Measurements from ENCODE around the gene KCNIP2.

DNA sequence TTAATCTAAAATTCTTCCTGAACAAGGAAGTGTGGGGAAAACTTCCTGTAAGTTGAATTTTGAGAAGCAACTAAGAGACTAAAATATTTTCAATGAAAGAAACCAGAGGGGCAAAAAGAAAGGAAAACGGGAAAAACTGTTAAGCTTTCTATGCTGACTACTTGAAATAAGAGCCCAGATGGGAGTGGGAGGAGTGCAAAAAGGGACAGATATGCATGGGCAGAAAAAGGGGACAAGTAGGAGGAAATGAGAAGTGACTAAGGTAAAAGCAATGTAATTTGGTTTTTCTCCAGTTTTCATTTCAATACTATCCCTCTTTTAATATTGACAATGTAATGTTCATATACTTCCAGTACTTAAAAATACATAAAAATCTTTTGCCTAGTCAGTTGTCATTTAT lies 36.4 kb downstream of the KCNIP2 start:
- TF ChIP-seq YY1 (IDR thresholded peaks at IDR 0.05; ENCODE audit: low read depth): no peak
- TF ChIP-seq, protein P1, sequence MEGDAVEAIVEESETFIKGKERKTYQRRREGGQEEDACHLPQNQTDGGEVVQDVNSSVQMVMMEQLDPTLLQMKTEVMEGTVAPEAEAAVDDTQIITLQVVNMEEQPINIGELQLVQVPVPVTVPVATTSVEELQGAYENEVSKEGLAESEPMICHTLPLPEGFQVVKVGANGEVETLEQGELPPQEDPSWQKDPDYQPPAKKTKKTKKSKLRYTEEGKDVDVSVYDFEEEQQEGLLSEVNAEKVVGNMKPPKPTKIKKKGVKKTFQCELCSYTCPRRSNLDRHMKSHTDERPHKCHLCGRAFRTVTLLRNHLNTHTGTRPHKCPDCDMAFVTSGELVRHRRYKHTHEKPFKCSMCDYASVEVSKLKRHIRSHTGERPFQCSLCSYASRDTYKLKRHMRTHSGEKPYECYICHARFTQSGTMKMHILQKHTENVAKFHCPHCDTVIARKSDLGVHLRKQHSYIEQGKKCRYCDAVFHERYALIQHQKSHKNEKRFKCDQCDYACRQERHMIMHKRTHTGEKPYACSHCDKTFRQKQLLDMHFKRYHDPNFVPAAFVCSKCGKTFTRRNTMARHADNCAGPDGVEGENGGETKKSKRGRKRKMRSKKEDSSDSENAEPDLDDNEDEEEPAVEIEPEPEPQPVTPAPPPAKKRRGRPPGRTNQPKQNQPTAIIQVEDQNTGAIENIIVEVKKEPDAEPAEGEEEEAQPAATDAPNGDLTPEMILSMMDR (IDR thresholded peaks at IDR 0.05): no peak
- no peak for TF ChIP-seq POLR2AphosphoS5 (IDR thresholded peaks at IDR 0.05; ENCODE audit: low read depth, low read length)
- no peak for TF ChIP-seq SIN3A (IDR thresholded peaks at IDR 0.05; ENCODE audit: borderline replicate concordance, low read depth, low read length)
